Liver (tissue), 9 donors: Measurements from ENCODE around the gene TMEM108. TPM values are rescaled to one million over a fixed set of nuclear protein-coding genes. Genes with fewer than 3 reads are reported as not detected.

Experiments used
- DNase-seq: peaks from one replicate; pipeline ENCODE4 v3.0.0-alpha.2; 2017; ENCODE audit warnings: low spot score
- H3K27ac ChIP-seq, 2 donors: one replicate each; pipeline ENCODE4 v1.7.0; 2013; ENCODE audit warnings: inconsistent platforms in 2 of 2, low read length in 2 of 2, control low read depth in 1 of 2, low read depth in 1 of 2, mild to moderate bottlenecking in 1 of 2
- H3K27me3 ChIP-seq, 4 donors: one replicate each; pipeline versions ENCODE4 v1.6.1 to v1.7.0; 2013; ENCODE audit warnings: low read length in 3 of 4, inconsistent platforms in 1 of 4, mild to moderate bottlenecking in 1 of 4, moderate library complexity in 1 of 4; ENCODE audit not compliant: control insufficient read depth in 4 of 4, insufficient read depth in 4 of 4
- H3K36me3 ChIP-seq, 4 donors: one replicate each; pipeline versions ENCODE4 v1.6.1 to v1.7.0; 2013; ENCODE audit warnings: low read length in 3 of 4, mild to moderate bottlenecking in 3 of 4, low read depth in 1 of 4, moderate library complexity in 1 of 4; ENCODE audit not compliant: control insufficient read depth in 4 of 4, insufficient read depth in 3 of 4
- H3K4me1 ChIP-seq, 4 donors: one replicate each; pipeline versions ENCODE4 v1.6.1 to v1.7.0; 2013; ENCODE audit warnings: low read length in 3 of 4, mild to moderate bottlenecking in 3 of 4, moderate library complexity in 1 of 4; ENCODE audit not compliant: control insufficient read depth in 4 of 4, insufficient read depth in 4 of 4
- H3K4me3 ChIP-seq, 3 donors: one replicate each; pipeline versions ENCODE4 v1.6.1 to v1.7.0; 2013; ENCODE audit warnings: low read length in 3 of 3, control low read depth in 1 of 3, low read depth in 1 of 3, mild to moderate bottlenecking in 1 of 3
- H3K9ac ChIP-seq, 2 donors: one replicate each; pipeline ENCODE4 v1.7.0; 2013; ENCODE audit warnings: low read length in 2 of 2, mild to moderate bottlenecking in 2 of 2, moderate library complexity in 2 of 2, control low read depth in 1 of 2, low read depth in 1 of 2
- H3K9me3 ChIP-seq, 4 donors: one replicate each; pipeline versions ENCODE4 v1.6.1 to v1.7.0; 2013; ENCODE audit warnings: low read length in 3 of 4; ENCODE audit not compliant: control insufficient read depth in 4 of 4
- ATF3 ChIP-seq: IDR thresholded peaks from 2 replicates; pipeline ENCODE4 v1.6.1; 2016; ENCODE audit warnings: antibody characterized with exemption
- CTCF ChIP-seq: fragments of 150-350 bp; IDR thresholded peaks from 2 replicates; pipeline ENCODE4 v1.5.1; 2017; ENCODE audit warnings: improper control_type of control experiment, low read depth, low read length; ENCODE audit not compliant: missing input control
- EGR1 ChIP-seq, 2 donors: IDR thresholded peaks; 2 replicates each; pipeline ENCODE4 v1.6.1; 2016 to 2018; ENCODE audit warnings: antibody characterized with exemption in 2 of 2, low read depth in 2 of 2
- FOXA1 ChIP-seq: IDR thresholded peaks from 2 replicates; pipeline ENCODE4 v1.6.1; 2016; ENCODE audit warnings: antibody characterized with exemption
- FOXA2 ChIP-seq: IDR thresholded peaks from 2 replicates; pipeline ENCODE4 v1.6.1; 2016; ENCODE audit warnings: antibody characterized with exemption
- GABPA ChIP-seq, 2 donors: IDR thresholded peaks in 1 of 2; conservative IDR thresholded peaks in 1 of 2; 2 replicates each; pipeline ENCODE4 v1.6.1; 2016; ENCODE audit warnings: antibody characterized with exemption in 2 of 2, mild to moderate bottlenecking in 1 of 2, moderate library complexity in 1 of 2
- HNF4A ChIP-seq, 2 donors: conservative IDR thresholded peaks; 2 replicates each; pipeline ENCODE4 v1.6.1; 2016; ENCODE audit warnings: antibody characterized with exemption in 2 of 2, mild to moderate bottlenecking in 2 of 2
- HNF4G ChIP-seq: IDR thresholded peaks from 2 replicates; pipeline ENCODE4 v1.6.1; 2016; ENCODE audit warnings: antibody characterized with exemption
- JUND ChIP-seq, 2 donors: IDR thresholded peaks; 2 replicates each; pipeline ENCODE4 v1.6.1; 2016; ENCODE audit warnings: antibody characterized with exemption in 2 of 2
- MAX ChIP-seq: IDR thresholded peaks from 2 replicates; pipeline ENCODE4 v1.6.1; 2016; ENCODE audit warnings: antibody characterized with exemption
- NR2F2 ChIP-seq: IDR thresholded peaks from 2 replicates; pipeline ENCODE4 v1.6.1; 2016; ENCODE audit warnings: antibody characterized with exemption
- RAD21 ChIP-seq, 2 donors: IDR thresholded peaks; 2 replicates each; pipeline ENCODE4 v1.6.1; 2016; ENCODE audit warnings: antibody characterized with exemption in 2 of 2, mild to moderate bottlenecking in 2 of 2
- REST ChIP-seq: IDR thresholded peaks from 2 replicates; pipeline ENCODE4 v1.6.1; 2016; ENCODE audit warnings: antibody characterized with exemption, mild to moderate bottlenecking
- RXRA ChIP-seq, 2 donors: IDR thresholded peaks; 2 replicates each; pipeline ENCODE4 v1.6.1; 2017 to 2018; ENCODE audit warnings: antibody characterized with exemption in 2 of 2, mild to moderate bottlenecking in 1 of 2
- SP1 ChIP-seq: IDR thresholded peaks from 2 replicates; pipeline ENCODE4 v1.6.1; 2018; ENCODE audit warnings: antibody characterized with exemption, mild to moderate bottlenecking
- TAF1 ChIP-seq: conservative IDR thresholded peaks from 2 replicates; pipeline ENCODE4 v1.6.1; 2016; ENCODE audit warnings: antibody characterized with exemption, mild to moderate bottlenecking
- YY1 ChIP-seq: IDR thresholded peaks from 2 replicates; pipeline ENCODE4 v1.6.1; 2016; ENCODE audit warnings: antibody characterized with exemption, mild to moderate bottlenecking
- ZBTB33 ChIP-seq: IDR thresholded peaks from 2 replicates; pipeline ENCODE4 v1.6.1; 2016; ENCODE audit warnings: antibody characterized with exemption
- WGBS: extraction: QIAGEN DNeasy Blood & Tissue Kit; methylation state at CpG from one replicate; pipeline ENCODE4 v1.1.7; 2013; 5-methylcytosine and 5-hydroxymethylcytosine counted together
- polyA plus RNA-seq, 2 donors: library from polyadenylated mRNA; stranded (reverse) in 1 of 2; unstranded in 1 of 2; fragments of 200-250 nt in 1 of 2; fragments of >200 nt in 1 of 2; fragmentation: Nextera tagmentation in 1 of 2; extraction: Ambion mirVana in 1 of 2; gene quantifications; one replicate each; pipeline versions ENCODE4 v1.2.1 to v1.2.3, GENCODE V29; 2013 to 2015
- total RNA-seq, 2 donors: library from RNA; depleted of rRNA; stranded (reverse); fragments of >200 nt; gene quantifications; one replicate each; pipeline ENCODE4 v1.2.3, GENCODE V29; 2014
- donor health status: healthy.
- donor health status: healthy.
- donor health status: healthy.
- donor health status: healthy.
- donor health status: healthy.

TMEM108 gene
- total and polyA plus RNA-seq, 4 donors, result 0.05 to 0.10 TPM; not detected in 2

- Histone ChIP-seq H3K4me3 (no peak overlapping the region), H3K27me3 (no peaks in the 10 kb centered on the region), H3K4me1 (no peaks in the 10 kb centered on the region), H3K9ac (no peak overlapping the region), H3K9me3 (no peaks in the 10 kb centered on the region), H3K36me3 (no peaks in the 10 kb centered on the region), H3K27ac (no peak overlapping the region)
- DNase-seq, result no peak
- 88% methylated on average over 10 of the region's 10 CpGs for WGBS
- TF ChIP-seq RXRA (IDR thresholded peaks at IDR 0.05), result no peak
- no peak for TF ChIP-seq JUND (IDR thresholded peaks at IDR 0.05)
- no peak for TF ChIP-seq FOXA2
- TF ChIP-seq YY1, result no peak
- TF ChIP-seq SP1, result no peak
- TF ChIP-seq TAF1, result no peak
These were observed 358.7 kb downstream of the TMEM108 start for GRCh38 chr3:133396906-133397305.

GRCh38 chr3:133400006-133400515, 361.9 kb downstream of the TMEM108 start, which contains the start of gene BFSP2:
Gene BFSP2, plus strand, starts transcription at chr3:133400056. Its CDS starts 28 bp downstream, at chr3:133400084.
- Histone ChIP-seq H3K36me3 (no peaks in the 10 kb centered on the region), H3K27me3 (no peaks in the 10 kb centered on the region), H3K4me1 (no peaks in the 10 kb centered on the region), H3K9ac (no peak within 1 kb of the TSS), H3K9me3 (no peaks in the 10 kb centered on the region), H3K27ac (no peak within 1 kb of the TSS), H3K4me3 (no peak within 1 kb of the TSS)
- WGBS, result 95% methylated on average over 15 of the region's 15 CpGs
- DNase-seq, result no peak
- TF ChIP-seq RXRA (IDR thresholded peaks at IDR 0.05), result no peak
- TF ChIP-seq FOXA2, result no peak
- TF ChIP-seq JUND (IDR thresholded peaks at IDR 0.05), result no peak
- no peak for TF ChIP-seq SP1
- TF ChIP-seq FOXA1, result no peak
- TF ChIP-seq HNF4A (conservative IDR thresholded peaks at IDR 0.05), result no peak
- TF ChIP-seq REST, result no peak
- no peak for TF ChIP-seq YY1
- TF ChIP-seq MAX, result no peak
- no peak for TF ChIP-seq TAF1
- TF ChIP-seq NR2F2, result no peak
- no peak for TF ChIP-seq GABPA (IDR thresholded peaks at IDR 0.05 in 1 of 2, conservative IDR thresholded peaks at IDR 0.05 in 1 of 2)
- no peak for TF ChIP-seq RAD21 (IDR thresholded peaks at IDR 0.05)
- no peak for TF ChIP-seq CTCF
- TF ChIP-seq ATF3, result no peak
- no peak for TF ChIP-seq HNF4G
- no peak for TF ChIP-seq EGR1 (IDR thresholded peaks at IDR 0.05; ENCODE audit: low read depth in 2 of 2)
- TF ChIP-seq ZBTB33, result no peak
